GM19193 (cell line): ENCODE measurements around the gene RPTOR.

Experiments
- POLR2A ChIP-seq: IDR thresholded peaks from 4 replicates; pipeline ENCODE4 v1.6.1; 2011; ENCODE audit not compliant: insufficient read depth, insufficient read length; ENCODE audit errors: extremely low read depth

RPTOR gene

GRCh38 chr17:80631142-80632045, 86.8 kb downstream of the RPTOR start:
- TF ChIP-seq POLR2A, result no peak

- TF ChIP-seq POLR2A, result no peak
Measured at GRCh38 chr17:80632046-80632581, 87.5 kb downstream of the RPTOR start.

GRCh38 chr17:80633207-80633606, 88.6 kb downstream of the RPTOR start:
- TF ChIP-seq POLR2A, result no peak

- TF ChIP-seq POLR2A, result no peak
Measured at GRCh38 chr17:80633994-80634566, 89.4 kb downstream of the RPTOR start.

- TF ChIP-seq POLR2A, result no peak
Measured at GRCh38 chr17:80636361-80637018, 91.9 kb downstream of the RPTOR start.

GRCh38 chr17:80637048-80637781, 92.6 kb downstream of the RPTOR start:
- TF ChIP-seq POLR2A, result no peak

GRCh38 chr17:80639658-80640057, 95.0 kb downstream of the RPTOR start:
- TF ChIP-seq POLR2A, result no peak

- TF ChIP-seq POLR2A, result no peak
Measured at GRCh38 chr17:80640366-80641084, 95.9 kb downstream of the RPTOR start.

- no peak for TF ChIP-seq POLR2A
Measured at GRCh38 chr17:80643326-80644099, 98.9 kb downstream of the RPTOR start.

GRCh38 chr17:80644536-80644935, 99.9 kb downstream of the RPTOR start:
- TF ChIP-seq POLR2A, result no peak

- no peak for TF ChIP-seq POLR2A
Measured at GRCh38 chr17:80645706-80646325, 101.2 kb downstream of the RPTOR start.

- TF ChIP-seq POLR2A, result no peak
Measured at GRCh38 chr17:80646328-80646727, 101.7 kb downstream of the RPTOR start.

- TF ChIP-seq POLR2A, result no peak
Measured at GRCh38 chr17:80647746-80648145, 103.1 kb downstream of the RPTOR start.
